HepG2 (cell line): ENCODE results near the gene SLC43A1. TPM values are rescaled to one million over a fixed set of nuclear protein-coding genes. Genes with fewer than 3 reads are reported as not detected.

Experiments used
- DPF2 ChIP-seq: sonication (generic); formaldehyde crosslinking; IDR thresholded peaks from 2 replicates; pipeline ENCODE4 v1.4.0; 2020; ENCODE audit warnings: mild to moderate bottlenecking, low read depth, missing genetic modification reagents, borderline replicate concordance
- HMG20B ChIP-seq: conservative IDR thresholded peaks from 2 replicates; pipeline ENCODE4 v1.6.1; 2016; ENCODE audit warnings: missing genetic modification reagents, missing compliant biosample characterization
- HNRNPL ChIP-seq: fragments of 200-400 bp; formaldehyde crosslinking; IDR thresholded peaks from 2 replicates; pipeline ENCODE4 v1.6.1; 2017; ENCODE audit warnings: mild to moderate bottlenecking, low read depth, low read length
- NR2C2 ChIP-seq: sonication (generic); formaldehyde crosslinking; IDR thresholded peaks from 2 replicates; pipeline ENCODE4 v1.4.0; 2020; ENCODE audit warnings: missing genetic modification reagents, mild to moderate bottlenecking, moderate library complexity, borderline replicate concordance
- RARG ChIP-seq: sonication (generic); formaldehyde crosslinking; IDR thresholded peaks from 2 replicates; pipeline ENCODE4 v1.4.0; 2020; ENCODE audit warnings: low read depth, mild to moderate bottlenecking, missing genetic modification reagents
- ZNF274 ChIP-seq: sonication (generic); formaldehyde crosslinking; IDR thresholded peaks from 2 replicates; pipeline ENCODE4 v1.5.1; 2020; ENCODE audit warnings: mild to moderate bottlenecking, missing genetic modification reagents
- ZNF44 ChIP-seq: sonication (generic); formaldehyde crosslinking; IDR thresholded peaks from 2 replicates; pipeline ENCODE4 v1.5.1; 2020; ENCODE audit warnings: mild to moderate bottlenecking, missing genetic modification reagents
- ZNF780A ChIP-seq: sonication (generic); formaldehyde crosslinking; IDR thresholded peaks from 2 replicates; pipeline ENCODE4 v1.8.0; 2022; ENCODE audit warnings: mild to moderate bottlenecking, missing genetic modification reagents, moderate library complexity
- polyA plus RNA-seq, 8 experiments: library from polyadenylated mRNA; depleted of rRNA in 3 of 8; stranded (reverse) in 7 of 8; unstranded in 1 of 8; fragments of >200 nt; fragmentation: Illumina TruSeq in 4 of 8; extraction: Trizol in 4 of 8; gene quantifications; 2 replicates each; pipeline versions ENCODE4 v1.2.1 to v1.2.3, GENCODE V29; 2011 to 2016; ENCODE audit warnings: low read depth in 4 of 8, missing spikeins in 1 of 8, mixed read lengths in 1 of 8; ENCODE audit not compliant: insufficient read depth in 1 of 8
- total RNA-seq, 5 experiments: library from RNA; depleted of rRNA; stranded (reverse); fragments of >200 nt; fragmentation: Illumina TruSeq; extraction: Trizol; gene quantifications; 2 replicates each; pipeline ENCODE4 v1.2.3, GENCODE V29; 2016; ENCODE audit warnings: low read depth in 1 of 5
- TF ChIP-seq, protein P1 (sequence below): sonication (generic); formaldehyde crosslinking; IDR thresholded peaks from 2 replicates; pipeline ENCODE4 v1.5.0; 2020; ENCODE audit warnings: mild to moderate bottlenecking, missing genetic modification reagents
- TF ChIP-seq, protein P2 (sequence below): sonication (generic); formaldehyde crosslinking; IDR thresholded peaks from 2 replicates; pipeline ENCODE4 v1.9.0; 2021; ENCODE audit warnings: missing genetic modification reagents, borderline replicate concordance
- TF ChIP-seq, protein P3 (sequence below): sonication (generic); formaldehyde crosslinking; IDR thresholded peaks from 2 replicates; pipeline ENCODE4 v1.4.0; 2020; ENCODE audit warnings: missing genetic modification reagents, borderline replicate concordance
- TF ChIP-seq, protein P4 (sequence below): sonication (generic); formaldehyde crosslinking; IDR thresholded peaks from 2 replicates; pipeline ENCODE4 v1.5.1; 2020; ENCODE audit warnings: mild to moderate bottlenecking, missing genetic modification reagents, moderate library complexity
- TF ChIP-seq, protein P5 (sequence below): sonication (generic); formaldehyde crosslinking; IDR thresholded peaks from 2 replicates; pipeline ENCODE4 v1.5.0; 2020; ENCODE audit warnings: mild to moderate bottlenecking, missing genetic modification reagents, borderline replicate concordance

Gene SLC43A1
- total and polyA plus RNA-seq, 2 of the 13 experiments (the other 11 are each of a cell fraction or from before 2014, with no cell fraction given) = 72.3 to 87.6 TPM

DNA sequence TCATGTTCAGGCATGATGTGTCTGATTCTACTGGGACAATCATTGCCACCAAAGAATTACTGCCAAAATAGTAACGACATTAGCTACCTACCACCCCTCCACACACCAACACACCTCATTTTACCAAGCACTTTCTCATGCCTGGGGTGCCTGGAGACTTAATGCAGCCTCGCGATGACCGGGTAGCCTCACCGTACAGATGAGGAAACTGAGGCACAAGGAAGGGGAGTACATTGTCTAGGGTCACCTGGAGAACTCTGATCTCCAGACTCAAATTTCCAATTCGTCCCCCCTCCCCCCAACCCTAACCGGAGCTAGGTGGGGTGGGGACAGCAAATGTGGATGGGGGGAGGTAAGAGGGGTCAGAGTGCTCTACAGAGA lies 57.9 kb downstream of the SLC43A1 start (continued):
- TF ChIP-seq, protein P1, sequence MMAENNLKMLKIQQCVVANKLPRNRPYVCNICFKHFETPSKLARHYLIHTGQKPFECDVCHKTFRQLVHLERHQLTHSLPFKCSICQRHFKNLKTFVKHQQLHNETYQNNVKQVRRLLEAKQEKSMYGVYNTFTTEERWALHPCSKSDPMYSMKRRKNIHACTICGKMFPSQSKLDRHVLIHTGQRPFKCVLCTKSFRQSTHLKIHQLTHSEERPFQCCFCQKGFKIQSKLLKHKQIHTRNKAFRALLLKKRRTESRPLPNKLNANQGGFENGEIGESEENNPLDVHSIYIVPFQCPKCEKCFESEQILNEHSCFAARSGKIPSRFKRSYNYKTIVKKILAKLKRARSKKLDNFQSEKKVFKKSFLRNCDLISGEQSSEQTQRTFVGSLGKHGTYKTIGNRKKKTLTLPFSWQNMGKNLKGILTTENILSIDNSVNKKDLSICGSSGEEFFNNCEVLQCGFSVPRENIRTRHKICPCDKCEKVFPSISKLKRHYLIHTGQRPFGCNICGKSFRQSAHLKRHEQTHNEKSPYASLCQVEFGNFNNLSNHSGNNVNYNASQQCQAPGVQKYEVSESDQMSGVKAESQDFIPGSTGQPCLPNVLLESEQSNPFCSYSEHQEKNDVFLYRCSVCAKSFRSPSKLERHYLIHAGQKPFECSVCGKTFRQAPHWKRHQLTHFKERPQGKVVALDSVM (CRISPR knock-in tag) = peak; percentile 10; the same call in 1 of the 2 replicates
- TF ChIP-seq ZNF44 = 0 out of 2 replicates have a peak, but pooled peaks have one; percentile 27
- TF ChIP-seq, protein P2, sequence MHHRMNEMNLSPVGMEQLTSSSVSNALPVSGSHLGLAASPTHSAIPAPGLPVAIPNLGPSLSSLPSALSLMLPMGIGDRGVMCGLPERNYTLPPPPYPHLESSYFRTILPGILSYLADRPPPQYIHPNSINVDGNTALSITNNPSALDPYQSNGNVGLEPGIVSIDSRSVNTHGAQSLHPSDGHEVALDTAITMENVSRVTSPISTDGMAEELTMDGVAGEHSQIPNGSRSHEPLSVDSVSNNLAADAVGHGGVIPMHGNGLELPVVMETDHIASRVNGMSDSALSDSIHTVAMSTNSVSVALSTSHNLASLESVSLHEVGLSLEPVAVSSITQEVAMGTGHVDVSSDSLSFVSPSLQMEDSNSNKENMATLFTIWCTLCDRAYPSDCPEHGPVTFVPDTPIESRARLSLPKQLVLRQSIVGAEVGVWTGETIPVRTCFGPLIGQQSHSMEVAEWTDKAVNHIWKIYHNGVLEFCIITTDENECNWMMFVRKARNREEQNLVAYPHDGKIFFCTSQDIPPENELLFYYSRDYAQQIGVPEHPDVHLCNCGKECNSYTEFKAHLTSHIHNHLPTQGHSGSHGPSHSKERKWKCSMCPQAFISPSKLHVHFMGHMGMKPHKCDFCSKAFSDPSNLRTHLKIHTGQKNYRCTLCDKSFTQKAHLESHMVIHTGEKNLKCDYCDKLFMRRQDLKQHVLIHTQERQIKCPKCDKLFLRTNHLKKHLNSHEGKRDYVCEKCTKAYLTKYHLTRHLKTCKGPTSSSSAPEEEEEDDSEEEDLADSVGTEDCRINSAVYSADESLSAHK (CRISPR knock-in tag) = no peak
- peak; percentile 84 for TF ChIP-seq ZNF274
- TF ChIP-seq HNRNPL = no peak
- TF ChIP-seq, protein P3, sequence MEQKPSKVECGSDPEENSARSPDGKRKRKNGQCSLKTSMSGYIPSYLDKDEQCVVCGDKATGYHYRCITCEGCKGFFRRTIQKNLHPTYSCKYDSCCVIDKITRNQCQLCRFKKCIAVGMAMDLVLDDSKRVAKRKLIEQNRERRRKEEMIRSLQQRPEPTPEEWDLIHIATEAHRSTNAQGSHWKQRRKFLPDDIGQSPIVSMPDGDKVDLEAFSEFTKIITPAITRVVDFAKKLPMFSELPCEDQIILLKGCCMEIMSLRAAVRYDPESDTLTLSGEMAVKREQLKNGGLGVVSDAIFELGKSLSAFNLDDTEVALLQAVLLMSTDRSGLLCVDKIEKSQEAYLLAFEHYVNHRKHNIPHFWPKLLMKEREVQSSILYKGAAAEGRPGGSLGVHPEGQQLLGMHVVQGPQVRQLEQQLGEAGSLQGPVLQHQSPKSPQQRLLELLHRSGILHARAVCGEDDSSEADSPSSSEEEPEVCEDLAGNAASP (CRISPR knock-in tag) = no peak
- TF ChIP-seq, protein P4, sequence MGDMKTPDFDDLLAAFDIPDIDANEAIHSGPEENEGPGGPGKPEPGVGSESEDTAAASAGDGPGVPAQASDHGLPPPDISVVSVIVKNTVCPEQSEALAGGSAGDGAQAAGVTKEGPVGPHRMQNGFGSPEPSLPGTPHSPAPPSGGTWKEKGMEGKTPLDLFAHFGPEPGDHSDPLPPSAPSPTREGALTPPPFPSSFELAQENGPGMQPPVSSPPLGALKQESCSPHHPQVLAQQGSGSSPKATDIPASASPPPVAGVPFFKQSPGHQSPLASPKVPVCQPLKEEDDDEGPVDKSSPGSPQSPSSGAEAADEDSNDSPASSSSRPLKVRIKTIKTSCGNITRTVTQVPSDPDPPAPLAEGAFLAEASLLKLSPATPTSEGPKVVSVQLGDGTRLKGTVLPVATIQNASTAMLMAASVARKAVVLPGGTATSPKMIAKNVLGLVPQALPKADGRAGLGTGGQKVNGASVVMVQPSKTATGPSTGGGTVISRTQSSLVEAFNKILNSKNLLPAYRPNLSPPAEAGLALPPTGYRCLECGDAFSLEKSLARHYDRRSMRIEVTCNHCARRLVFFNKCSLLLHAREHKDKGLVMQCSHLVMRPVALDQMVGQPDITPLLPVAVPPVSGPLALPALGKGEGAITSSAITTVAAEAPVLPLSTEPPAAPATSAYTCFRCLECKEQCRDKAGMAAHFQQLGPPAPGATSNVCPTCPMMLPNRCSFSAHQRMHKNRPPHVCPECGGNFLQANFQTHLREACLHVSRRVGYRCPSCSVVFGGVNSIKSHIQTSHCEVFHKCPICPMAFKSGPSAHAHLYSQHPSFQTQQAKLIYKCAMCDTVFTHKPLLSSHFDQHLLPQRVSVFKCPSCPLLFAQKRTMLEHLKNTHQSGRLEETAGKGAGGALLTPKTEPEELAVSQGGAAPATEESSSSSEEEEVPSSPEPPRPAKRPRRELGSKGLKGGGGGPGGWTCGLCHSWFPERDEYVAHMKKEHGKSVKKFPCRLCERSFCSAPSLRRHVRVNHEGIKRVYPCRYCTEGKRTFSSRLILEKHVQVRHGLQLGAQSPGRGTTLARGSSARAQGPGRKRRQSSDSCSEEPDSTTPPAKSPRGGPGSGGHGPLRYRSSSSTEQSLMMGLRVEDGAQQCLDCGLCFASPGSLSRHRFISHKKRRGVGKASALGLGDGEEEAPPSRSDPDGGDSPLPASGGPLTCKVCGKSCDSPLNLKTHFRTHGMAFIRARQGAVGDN = peak; percentile 41; the same call in 1 of the 2 replicates
- TF ChIP-seq, protein P5, sequence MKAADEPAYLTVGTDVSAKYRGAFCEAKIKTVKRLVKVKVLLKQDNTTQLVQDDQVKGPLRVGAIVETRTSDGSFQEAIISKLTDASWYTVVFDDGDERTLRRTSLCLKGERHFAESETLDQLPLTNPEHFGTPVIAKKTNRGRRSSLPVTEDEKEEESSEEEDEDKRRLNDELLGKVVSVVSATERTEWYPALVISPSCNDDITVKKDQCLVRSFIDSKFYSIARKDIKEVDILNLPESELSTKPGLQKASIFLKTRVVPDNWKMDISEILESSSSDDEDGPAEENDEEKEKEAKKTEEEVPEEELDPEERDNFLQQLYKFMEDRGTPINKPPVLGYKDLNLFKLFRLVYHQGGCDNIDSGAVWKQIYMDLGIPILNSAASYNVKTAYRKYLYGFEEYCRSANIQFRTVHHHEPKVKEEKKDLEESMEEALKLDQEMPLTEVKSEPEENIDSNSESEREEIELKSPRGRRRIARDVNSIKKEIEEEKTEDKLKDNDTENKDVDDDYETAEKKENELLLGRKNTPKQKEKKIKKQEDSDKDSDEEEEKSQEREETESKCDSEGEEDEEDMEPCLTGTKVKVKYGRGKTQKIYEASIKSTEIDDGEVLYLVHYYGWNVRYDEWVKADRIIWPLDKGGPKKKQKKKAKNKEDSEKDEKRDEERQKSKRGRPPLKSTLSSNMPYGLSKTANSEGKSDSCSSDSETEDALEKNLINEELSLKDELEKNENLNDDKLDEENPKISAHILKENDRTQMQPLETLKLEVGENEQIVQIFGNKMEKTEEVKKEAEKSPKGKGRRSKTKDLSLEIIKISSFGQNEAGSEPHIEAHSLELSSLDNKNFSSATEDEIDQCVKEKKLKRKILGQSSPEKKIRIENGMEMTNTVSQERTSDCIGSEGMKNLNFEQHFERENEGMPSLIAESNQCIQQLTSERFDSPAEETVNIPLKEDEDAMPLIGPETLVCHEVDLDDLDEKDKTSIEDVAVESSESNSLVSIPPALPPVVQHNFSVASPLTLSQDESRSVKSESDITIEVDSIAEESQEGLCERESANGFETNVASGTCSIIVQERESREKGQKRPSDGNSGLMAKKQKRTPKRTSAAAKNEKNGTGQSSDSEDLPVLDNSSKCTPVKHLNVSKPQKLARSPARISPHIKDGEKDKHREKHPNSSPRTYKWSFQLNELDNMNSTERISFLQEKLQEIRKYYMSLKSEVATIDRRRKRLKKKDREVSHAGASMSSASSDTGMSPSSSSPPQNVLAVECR (CRISPR knock-in tag) = peak; percentile 18; the same call in 1 of the 2 replicates
- 0 out of 2 replicates have a peak, but pooled peaks have one; percentile 7 for TF ChIP-seq DPF2 (CRISPR knock-in tag)
- TF ChIP-seq HMG20B (CRISPR knock-in tag) = no peak
- TF ChIP-seq ZNF780A (CRISPR knock-in tag) = no peak
- TF ChIP-seq NR2C2 (CRISPR knock-in tag) = no peak
- TF ChIP-seq RARG = 0 out of 2 replicates have a peak, but pooled peaks have one; percentile 50
